ENCODE data around the gene GEMIN2.
A peak's percentile ranks its signal among the peaks of the same experiment; 100 is the strongest.
"Not testable (repeated sequence)": the region's sequence is repeated elsewhere in the genome, so short reads cannot be mapped to it uniquely, and the experiment has no call there.

The GEMIN2 gene

GRCh38 chr14:39113685-39114072 lies 444 bp upstream of the GEMIN2 start:
- DNase-seq: no peak

DNA sequence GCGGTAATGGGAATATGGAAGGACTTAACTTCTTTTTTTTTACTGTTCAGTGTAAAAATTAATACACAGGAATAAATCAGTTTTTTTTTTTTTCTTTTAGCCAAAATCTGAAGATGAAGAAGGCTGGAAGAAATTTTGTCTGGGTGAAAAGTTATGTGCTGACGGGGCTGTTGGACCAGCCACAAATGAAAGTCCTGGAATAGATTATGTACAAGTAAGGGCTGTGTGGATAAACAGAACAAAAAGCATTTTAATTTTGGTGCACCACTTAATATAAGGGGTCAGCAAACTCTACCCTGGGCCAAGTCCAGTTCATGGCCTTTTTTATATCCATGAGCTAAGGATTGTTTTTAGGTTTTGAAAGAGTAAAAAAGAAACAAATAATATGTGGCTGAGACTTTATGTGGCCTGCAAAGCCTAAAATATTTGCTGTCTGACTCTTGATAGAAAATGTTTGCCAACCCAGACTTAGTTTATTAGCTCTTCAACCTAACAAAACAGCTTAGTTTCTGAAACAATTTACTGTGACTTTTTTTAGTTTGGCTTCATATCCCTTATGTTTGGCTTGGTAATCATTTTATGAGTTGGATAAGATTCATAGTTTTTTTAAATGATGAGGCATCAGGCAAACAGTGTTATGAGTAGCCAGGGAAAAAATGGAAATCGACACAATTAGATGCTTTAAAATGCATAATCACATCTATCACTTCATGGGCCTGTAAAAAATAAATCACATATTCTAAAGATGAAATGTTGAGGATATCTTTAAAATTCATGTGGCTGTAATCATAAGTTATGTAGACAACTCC lies 8.4 kb downstream of the GEMIN2 start:
- no peak for DNase-seq

DNA sequence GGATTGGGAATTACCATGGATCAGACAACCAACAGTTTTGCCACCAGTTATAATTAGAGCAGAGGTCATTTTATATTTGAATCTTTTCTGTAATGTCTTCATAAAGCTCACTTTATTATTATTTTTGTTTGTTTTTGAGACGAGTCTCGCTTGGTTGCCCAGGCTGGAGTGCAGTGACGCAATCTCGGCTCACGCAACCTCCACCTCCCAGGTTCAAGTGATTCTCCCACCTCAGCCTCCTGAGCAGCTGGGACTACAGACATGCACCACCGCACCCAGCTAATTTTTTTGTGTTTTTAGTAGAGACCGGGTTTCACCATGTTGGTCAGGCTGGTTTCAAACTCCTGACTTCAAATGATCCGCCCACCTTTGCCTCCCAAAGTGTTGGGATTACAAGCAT lies 23.7 kb downstream of the GEMIN2 start:
- not testable (repeated sequence) for DNase-seq

GRCh38 chr14:39138440-39138839 lies 24.3 kb downstream of the GEMIN2 start:
- DNase-seq: no peak

DNA sequence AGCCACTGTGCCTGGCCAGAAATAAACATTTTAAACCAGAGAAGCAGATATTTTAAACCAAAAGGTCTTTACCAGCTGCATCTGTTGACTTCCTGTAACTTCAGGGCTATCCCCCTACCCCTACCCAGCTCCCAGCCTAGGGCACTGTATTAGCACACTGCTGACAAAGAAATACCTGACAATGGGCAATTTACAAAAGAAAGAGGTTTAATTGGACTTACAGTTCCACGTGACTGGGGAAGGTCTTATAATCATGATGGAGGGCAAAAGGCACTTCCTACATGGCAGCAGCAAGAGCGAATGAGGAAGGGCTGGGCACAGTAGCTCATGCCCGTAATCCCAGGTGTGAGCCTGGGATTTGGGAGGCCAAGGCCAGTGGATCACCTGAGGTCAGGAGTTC lies 26.0 kb downstream of the GEMIN2 start:
- DNase-seq: no peak

GRCh38 chr14:39141623-39142022 lies 27.5 kb downstream of the GEMIN2 start:
- DNase-seq: not testable (repeated sequence)

DNA sequence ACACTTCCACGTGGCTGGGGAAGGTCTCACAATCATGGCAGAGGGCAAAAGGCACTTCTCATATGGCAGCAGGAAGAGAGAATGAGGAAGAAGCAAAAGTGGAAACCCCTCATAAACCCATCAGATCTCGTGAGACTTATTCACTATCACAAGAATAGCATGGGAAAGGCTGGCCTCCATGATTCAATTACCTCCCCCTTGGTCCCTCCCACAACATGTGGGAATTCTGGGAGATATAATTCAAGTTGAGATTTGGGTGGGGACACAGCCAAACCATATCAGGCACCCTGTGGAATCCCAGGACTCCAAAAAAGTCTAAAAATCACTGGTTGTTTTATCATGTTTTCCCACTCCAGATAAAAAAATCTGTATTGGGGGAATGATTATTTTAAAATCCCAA lies 29.1 kb downstream of the GEMIN2 start:
- DNase-seq: not testable (repeated sequence)

DNA sequence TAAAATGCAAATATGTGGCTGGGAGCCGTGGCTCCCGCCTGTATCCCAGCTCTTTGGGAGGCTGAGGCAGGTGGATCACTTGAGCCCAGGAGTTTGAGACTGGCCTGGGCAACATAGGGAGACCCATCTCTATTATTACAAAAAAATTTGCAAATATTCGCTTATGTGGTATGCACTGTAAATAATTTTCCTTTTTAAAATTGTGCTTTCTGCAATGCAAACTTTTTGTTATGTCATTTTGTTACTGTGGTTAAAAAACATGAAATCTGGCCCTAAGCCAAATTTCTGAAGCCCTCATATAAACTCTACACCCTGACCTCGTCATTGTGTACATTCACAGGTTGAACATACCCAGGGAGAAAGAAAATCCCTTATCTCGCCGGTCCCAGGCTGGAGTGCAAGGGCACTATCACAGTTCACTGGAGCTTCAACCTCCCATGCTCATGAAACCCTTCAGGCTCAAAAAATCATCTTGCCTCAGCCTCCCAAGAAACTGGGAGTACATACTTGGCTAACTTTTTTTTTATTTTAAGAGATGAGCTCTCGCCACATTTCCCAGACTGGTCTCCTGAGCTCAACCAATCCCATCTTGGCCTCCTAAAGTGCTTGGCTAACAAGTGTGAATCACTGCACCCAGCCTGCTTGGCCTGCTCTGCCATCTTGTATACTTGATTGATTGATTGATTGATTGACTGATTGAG lies 31.3 kb downstream of the GEMIN2 start:
- DNase-seq: no peak

DNA sequence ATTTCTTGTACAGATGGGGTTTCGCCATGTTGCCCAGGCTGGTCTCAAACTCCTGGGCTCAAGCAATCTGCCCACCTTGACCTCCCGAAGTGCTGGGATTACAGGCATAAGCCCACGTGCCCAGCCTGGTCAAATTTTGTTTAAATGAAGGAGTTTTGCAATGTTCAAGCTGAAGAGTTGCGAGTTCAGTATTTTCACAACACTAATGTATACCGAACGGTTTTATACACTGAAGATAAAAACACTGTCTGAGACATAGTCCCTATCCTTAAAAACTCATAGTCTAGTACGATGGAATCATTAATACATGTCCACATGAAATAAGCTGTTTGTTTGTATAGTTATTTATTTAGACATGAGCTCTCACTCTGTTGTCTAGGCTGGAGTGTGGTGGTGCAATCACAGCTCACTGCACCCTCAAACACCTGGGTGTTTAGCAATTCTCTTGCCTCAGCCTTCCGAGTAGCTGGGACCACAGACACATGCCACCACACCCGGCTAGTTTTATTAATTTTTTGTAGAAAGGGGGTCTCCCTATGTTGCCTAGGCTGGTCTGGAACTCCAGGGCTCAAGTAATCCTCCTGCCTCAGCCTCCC lies 40.6 kb downstream of the GEMIN2 start:
- no peak for DNase-seq

DNA sequence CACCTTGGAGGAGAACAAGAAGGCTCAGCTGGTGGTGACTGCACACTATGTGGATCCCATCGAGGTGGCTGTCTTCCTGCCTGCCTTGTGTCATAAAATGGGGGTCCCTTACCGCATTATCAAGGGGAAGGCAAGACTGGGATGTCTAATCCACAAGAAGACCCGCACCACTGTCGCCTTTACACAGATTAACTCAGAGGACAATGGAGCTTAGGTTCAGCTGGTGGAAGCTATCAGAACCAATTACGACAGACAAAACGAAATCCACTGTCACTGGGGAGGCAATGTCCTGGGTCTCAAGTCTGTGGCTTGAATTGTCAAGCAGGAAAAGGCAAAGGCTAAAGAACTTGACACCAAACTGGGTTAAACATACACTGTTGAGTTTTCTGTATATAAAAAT lies 43.4 kb downstream of the GEMIN2 start:
- no peak for DNase-seq

GRCh38 chr14:39158222-39158858 lies 44.2 kb downstream of the GEMIN2 start:
- DNase-seq: no peak

DNA sequence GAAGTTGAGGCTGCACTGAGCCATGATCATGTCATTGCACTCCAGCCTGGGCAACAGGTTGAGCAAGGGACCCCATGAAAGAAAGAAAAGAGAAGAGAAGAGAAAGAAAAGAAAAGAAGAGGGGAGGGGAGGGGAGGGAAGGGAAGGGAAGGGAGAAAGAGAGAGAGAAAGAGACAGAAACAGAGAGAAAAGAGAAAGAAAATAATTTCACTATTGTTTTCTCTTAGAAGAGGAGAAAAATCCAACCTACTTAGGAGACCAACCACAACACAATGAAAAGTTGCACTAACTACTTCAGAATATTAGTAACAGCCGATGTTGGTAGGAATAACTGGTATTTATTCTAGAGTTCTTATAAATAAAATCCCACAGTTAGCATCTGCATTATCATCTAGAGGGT lies 46.4 kb downstream of the GEMIN2 start:
- DNase-seq: no peak

GRCh38 chr14:39167797-39168320 lies 53.7 kb downstream of the GEMIN2 start:
- DNase-seq: not testable (repeated sequence)

DNA sequence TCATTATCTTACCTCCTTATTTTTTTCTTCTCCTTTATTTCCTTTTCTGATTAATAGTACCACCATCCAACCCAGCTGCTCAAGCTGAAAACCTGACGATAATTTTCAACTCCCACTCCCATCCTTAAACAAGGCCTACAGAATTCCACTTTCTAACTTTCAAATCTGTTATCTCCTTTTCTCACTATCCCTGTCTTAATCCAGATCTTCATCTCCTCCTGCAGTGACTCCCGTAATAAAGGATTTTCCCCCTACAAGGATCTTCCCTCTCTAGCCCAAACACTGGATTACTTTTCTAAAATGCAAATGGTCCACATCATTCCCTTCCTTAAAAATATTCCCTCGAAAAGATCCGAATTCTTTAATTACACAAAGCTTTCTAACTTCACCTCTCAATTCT lies 54.5 kb downstream of the GEMIN2 start:
- no peak for DNase-seq

DNA sequence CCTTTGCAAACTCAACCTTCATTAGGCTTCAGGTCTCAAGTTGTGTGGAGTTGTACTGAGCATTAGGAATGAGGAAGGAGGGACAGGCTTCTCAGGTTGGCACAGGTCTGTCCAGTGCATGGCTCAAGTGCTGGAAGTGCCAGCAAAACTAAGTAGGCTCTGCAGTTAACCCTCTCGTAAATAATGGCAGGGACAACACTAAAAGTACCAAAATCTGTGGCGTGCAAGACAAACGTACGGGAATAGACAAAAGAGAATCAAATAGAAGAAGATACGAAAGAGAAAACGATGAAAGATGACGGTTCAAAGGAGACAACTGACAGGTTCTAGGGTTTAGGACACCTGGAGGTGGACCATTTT lies 55.4 kb downstream of the GEMIN2 start:
- DNase-seq: no peak

DNA sequence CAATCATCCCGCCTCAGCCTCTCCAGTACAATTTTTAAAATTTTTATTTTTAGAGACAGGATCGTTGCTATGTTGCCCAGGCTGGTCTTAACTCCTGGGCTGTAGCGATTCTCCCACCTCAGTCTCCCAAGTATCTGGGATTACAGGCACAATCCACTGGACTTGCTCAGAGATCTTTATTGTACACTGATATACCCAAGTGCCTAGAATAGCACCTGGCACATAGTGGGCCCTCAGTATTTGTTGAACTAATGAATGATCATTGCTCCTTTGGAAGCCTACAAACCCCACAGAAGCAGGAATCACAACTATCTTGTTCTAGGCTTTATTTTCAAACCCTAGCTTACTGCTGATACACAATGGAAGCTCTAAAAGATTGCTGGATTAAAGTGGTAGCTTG lies 59.1 kb downstream of the GEMIN2 start:
- no peak for DNase-seq

DNA sequence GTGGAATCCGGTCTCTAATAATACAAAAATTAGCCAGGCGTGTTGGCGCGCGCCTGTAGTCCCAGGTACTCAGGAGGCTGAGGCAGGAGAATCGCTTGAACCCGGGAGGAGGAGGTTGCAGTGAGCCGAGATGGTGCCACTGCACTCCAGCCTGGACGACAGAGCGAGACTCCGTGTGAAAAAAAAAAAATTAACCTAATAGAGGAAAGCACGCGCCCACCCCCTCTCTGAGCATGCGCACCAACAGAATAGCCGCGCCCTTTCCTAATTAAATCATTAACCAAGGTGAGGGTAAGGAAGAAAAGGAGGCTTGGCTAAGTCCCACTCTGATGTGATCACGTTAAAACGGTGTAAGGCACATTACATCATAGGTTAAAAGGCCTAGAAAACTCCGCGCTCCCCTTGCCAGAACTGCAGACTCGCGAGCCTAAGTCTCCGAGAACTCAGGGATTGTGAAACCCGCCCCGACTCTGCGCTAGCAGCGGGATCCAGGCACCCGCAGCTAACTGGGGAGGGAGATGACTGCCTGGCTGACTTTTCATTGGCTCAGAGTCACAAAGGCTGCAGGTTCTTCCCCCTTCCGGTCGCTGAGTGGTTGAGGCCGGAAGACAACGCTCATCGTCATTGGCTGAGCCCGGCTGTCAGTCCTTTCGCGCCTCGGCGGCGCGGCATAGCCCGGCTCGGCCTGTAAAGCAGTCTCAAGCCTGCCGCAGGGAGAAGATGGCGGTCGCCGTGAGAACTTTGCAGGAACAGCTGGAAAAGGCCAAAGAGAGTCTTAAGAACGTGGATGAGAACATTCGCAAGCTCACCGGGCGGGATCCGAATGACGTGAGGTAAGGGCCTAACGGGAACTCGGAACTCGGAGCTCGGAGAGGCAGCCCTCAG lies 60.7 kb downstream of the GEMIN2 start, which contains the start of gene PNN:
PNN (plus strand) TSS at position 695 of the 885 bp plus-strand sequence; CDS start at position 721, 26 bp downstream.
- peak; percentile 97 for DNase-seq

DNA sequence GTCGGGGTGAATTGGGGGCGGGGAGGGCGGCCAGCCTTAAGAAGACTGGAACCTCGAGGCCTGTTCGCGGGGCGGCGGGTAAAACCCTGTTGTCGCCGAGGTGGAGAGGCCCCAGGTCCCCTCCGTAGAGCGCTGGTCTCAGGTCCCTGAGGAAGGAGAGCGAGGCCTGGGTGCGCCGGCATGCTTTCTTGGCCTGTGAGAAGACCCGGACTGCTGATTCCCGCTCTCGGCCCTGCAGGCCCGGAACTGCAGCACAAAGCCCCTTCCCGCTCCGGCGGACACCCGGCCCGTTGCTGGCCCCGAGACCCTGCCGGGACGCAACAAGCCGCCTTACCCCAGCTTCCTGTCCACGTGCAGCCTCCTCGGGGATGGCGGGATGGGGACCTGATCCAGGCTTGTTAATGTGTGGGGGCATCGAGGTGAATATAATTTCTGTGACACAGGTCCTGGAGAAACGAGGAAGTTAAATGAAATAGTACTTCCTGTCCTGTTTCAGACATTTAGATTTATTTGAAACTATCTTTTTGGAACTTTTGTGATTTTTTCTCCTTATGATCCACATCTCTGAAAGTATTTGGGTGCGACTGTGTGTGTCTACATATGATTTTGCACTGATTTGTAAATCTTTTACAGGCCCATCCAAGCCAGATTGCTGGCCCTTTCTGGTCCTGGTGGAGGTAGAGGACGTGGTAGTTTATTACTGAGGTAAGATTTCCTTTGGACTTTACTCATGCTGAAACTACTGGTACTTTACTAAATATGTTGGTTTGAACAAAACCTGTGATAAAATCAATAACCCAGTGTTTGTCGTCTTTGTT lies 61.5 kb downstream of the GEMIN2 start:
- no peak for DNase-seq

- no peak for DNase-seq
These were observed 62.4 kb downstream of the GEMIN2 start for GRCh38 chr14:39176263-39177167.

DNA sequence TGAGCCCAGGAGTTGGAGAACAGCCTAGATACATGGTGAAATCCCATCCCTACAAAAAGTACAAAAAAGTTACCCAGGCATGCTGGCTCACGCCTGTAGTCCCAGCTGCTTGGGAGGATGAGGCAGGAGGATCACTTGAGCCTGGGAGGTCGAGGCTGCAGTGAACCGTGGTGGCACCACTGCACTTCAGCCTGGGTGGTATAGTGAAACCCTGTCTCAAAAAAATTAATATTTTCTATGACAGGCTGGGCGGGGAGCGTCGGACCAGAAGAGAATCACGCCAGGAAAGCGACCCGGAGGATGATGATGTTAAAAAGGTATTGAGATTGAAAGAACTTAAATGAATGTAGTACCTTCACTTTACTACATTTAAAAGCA lies 63.0 kb downstream of the GEMIN2 start:
- DNase-seq: no peak

Measured in right forelimb (tissue), 1 donor.